SK-N-MC (cell line): ENCODE data around the gene KEAP1.

Experiments used
- EZH2 ChIP-seq: fragments of 200-600 bp; sonication (generic); IDR thresholded peaks from one replicate; pipeline ENCODE4 v1.6.1; 2017; ENCODE audit warnings: antibody characterized with exemption
- FOXP2 ChIP-seq: optimal IDR thresholded peaks from 2 replicates; pipeline ENCODE3; 2011; ENCODE audit warnings: mild to moderate bottlenecking, moderate library complexity; ENCODE audit not compliant: insufficient read depth; ENCODE audit errors: extremely low read length, control extremely low read depth
- POLR2AphosphoS5 ChIP-seq: IDR thresholded peaks from 2 replicates; pipeline ENCODE4 v1.6.1; 2012; ENCODE audit warnings: mild to moderate bottlenecking, low read depth, low read length, borderline replicate concordance

- TF ChIP-seq POLR2AphosphoS5 (no peak), EZH2 (no peak), FOXP2 (no peak)
These were observed 47.2 kb upstream of the KEAP1 start for GRCh38 chr19:10550336-10550735.
